B cell (primary cell): Measurements from ENCODE around the gene HMX2. TPM values are rescaled to one million over a fixed set of nuclear protein-coding genes. Genes with fewer than 3 reads are reported as not detected.

Source experiments
- ATAC-seq: fragments of 200-7000 bp; cut with Tn5 transposase; one replicate; pipeline ENCODE4 v1.10.0; 2021; ENCODE audit warnings: low read depth, mild to moderate bottlenecking, moderate number of reproducible peaks, moderate library complexity
- CTCF ChIA-PET: fragments of 350-600 bp; sonication (Branson Sonifier 250); formaldehyde crosslinking; loops from one replicate; lab custom pipeline; 2021; ENCODE audit warnings: antibody characterized with exemption, inconsistent platforms; lab: Charles Lee
- POLR2A ChIA-PET: fragments of 350-600 bp; sonication (Branson Sonifier 250); formaldehyde crosslinking; loops from one replicate; lab custom pipeline; 2021; ENCODE audit warnings: antibody characterized with exemption; lab: Charles Lee
- DNase-seq: peaks from one replicate; pipeline ENCODE4 v3.0.0; 2013
- H2AFZ ChIP-seq: 2 replicates; pipeline ENCODE4 v1.6.1; 2012; ENCODE audit warnings: mild to moderate bottlenecking, low read depth, low read length; ENCODE audit not compliant: insufficient read depth, poor library complexity, severe bottlenecking
- H3K27ac ChIP-seq, 2 donors: 1 replicate in 1 of 2; 2 replicates in 1 of 2; pipeline ENCODE4 v1.5.1; 2012 to 2013; ENCODE audit warnings: low read length in 2 of 2, mild to moderate bottlenecking in 2 of 2, moderate library complexity in 1 of 2
- H3K27me3 ChIP-seq, 4 experiments: fragments of 200-600 bp in 1 of 4; sonication (generic) in 1 of 4; replicated peaks in 1 of 4; 1 replicate in 2 of 4; 2 replicates in 2 of 4; pipeline versions ENCODE4 v1.6.1 to v1.7.0; 2013 to 2016; ENCODE audit warnings: low read length in 3 of 4, mild to moderate bottlenecking in 2 of 4, mixed read lengths in 1 of 4, moderate library complexity in 1 of 4; ENCODE audit not compliant: insufficient read depth in 4 of 4, control insufficient read depth in 3 of 4; ENCODE audit errors: control extremely low read depth in 1 of 4
- H3K36me3 ChIP-seq, 2 experiments: replicated peaks in 1 of 2; 1 replicate in 1 of 2; 2 replicates in 1 of 2; pipeline versions ENCODE4 v1.6.1 to v1.7.1; 2013; ENCODE audit warnings: low read length in 1 of 2; ENCODE audit not compliant: insufficient read depth in 2 of 2, control insufficient read depth in 1 of 2; ENCODE audit errors: control extremely low read depth in 1 of 2, extremely low read depth in 1 of 2
- H3K4me1 ChIP-seq, 2 donors: fragments of 200-600 bp in 1 of 2; sonication (generic) in 1 of 2; 1 replicate in 1 of 2; 2 replicates in 1 of 2; pipeline versions ENCODE4 v1.5.1 to v1.6.1; 2013 to 2017; ENCODE audit warnings: low read length in 2 of 2; ENCODE audit not compliant: control insufficient read depth in 2 of 2, insufficient read depth in 2 of 2
- H3K4me2 ChIP-seq: replicated peaks from 2 replicates; pipeline ENCODE3; 2012; ENCODE audit warnings: mild to moderate bottlenecking, low read depth, low read length; ENCODE audit not compliant: poor library complexity, severe bottlenecking
- H3K4me3 ChIP-seq, 5 experiments: fragments of 200-600 bp in 1 of 5; sonication (generic) in 1 of 5; 1 replicate in 3 of 5; 2 replicates in 2 of 5; pipeline versions ENCODE4 v1.5.1 to v1.7.0; 2011 to 2016; ENCODE audit warnings: low read length in 4 of 5, mild to moderate bottlenecking in 4 of 5, low read depth in 2 of 5, control low read depth in 1 of 5, moderate library complexity in 1 of 5; ENCODE audit not compliant: insufficient read depth in 1 of 5; ENCODE audit errors: control extremely low read depth in 1 of 5, extremely low read depth in 1 of 5
- H3K79me2 ChIP-seq: fragments of 200-600 bp; sonication (generic); one replicate; pipeline ENCODE4 v1.6.0; 2016; ENCODE audit warnings: low read length; ENCODE audit not compliant: control insufficient read depth, insufficient read depth
- H3K9ac ChIP-seq: fragments of 200-600 bp; sonication (generic); 2 replicates; pipeline ENCODE4 v1.6.1; 2017; ENCODE audit warnings: mild to moderate bottlenecking, low read length, moderate library complexity
- H3K9me3 ChIP-seq, 3 donors: one replicate each; pipeline versions ENCODE4 v1.6.1 to v1.7.1; 2013; ENCODE audit warnings: low read length in 2 of 3; ENCODE audit not compliant: control insufficient read depth in 2 of 3, insufficient read depth in 1 of 3; ENCODE audit errors: control extremely low read depth in 1 of 3
- H4K20me1 ChIP-seq: 2 replicates; pipeline ENCODE4 v1.6.0; 2012; ENCODE audit warnings: mild to moderate bottlenecking, low read length; ENCODE audit not compliant: insufficient read depth, control insufficient read depth, poor library complexity, severe bottlenecking
- H3K27ac Mint-ChIP-seq: one replicate; pipeline ENCODE4 v1.8.0; 2021; ENCODE audit warnings: mixed read lengths
- H3K27me3 Mint-ChIP-seq: one replicate; pipeline ENCODE4 v1.8.0; 2021; ENCODE audit warnings: mixed read lengths
- H3K4me1 Mint-ChIP-seq: one replicate; pipeline ENCODE4 v1.8.0; 2021; ENCODE audit warnings: mixed read lengths
- H3K4me3 Mint-ChIP-seq: one replicate; pipeline ENCODE4 v1.8.0; 2021; ENCODE audit warnings: mixed read lengths
- H3K9me3 Mint-ChIP-seq: one replicate; pipeline ENCODE4 v1.8.0; 2022; ENCODE audit warnings: mixed read lengths; ENCODE audit not compliant: insufficient read depth
- EZH2 ChIP-seq: IDR thresholded peaks from 2 replicates; pipeline ENCODE4 v1.6.1; 2012; ENCODE audit warnings: borderline replicate concordance, low read depth, mild to moderate bottlenecking, moderate library complexity, low read length; ENCODE audit not compliant: insufficient read depth, poor library complexity, severe bottlenecking
- WGBS: methylation state at CpG from one replicate; pipeline ENCODE4 v1.1.5; 2013; ENCODE audit warnings: missing lambda C conversion rate; ENCODE audit not compliant: insufficient coverage; 5-methylcytosine and 5-hydroxymethylcytosine counted together
- intact Hi-C: fragments of 100-400 bp; cut with micrococcal nuclease; formaldehyde crosslinking; loops from one replicate; pipeline ENCODE4 v1.10.0; 2022
- polyA plus RNA-seq: library from polyadenylated mRNA; depleted of rRNA; stranded (reverse); fragments of >200 nt; gene quantifications from 2 replicates; pipeline ENCODE4 v1.2.3, GENCODE V29; 2012
- total RNA-seq, 2 donors: library from RNA; stranded (reverse); fragments of 120-200 nt in 1 of 2; gene quantifications; 1 replicate in 1 of 2; 2 replicates in 1 of 2; pipeline versions ENCODE4 v1.2.3 to v1.2.4, GENCODE V29; 2013 to 2022
- TF ChIP-seq, protein P1 (sequence below): fragments of 200-600 bp; IDR thresholded peaks from one replicate; pipeline ENCODE4 v1.8.0; 2022; ENCODE audit warnings: antibody characterized with exemption, mild to moderate bottlenecking

The HMX2 gene
- total and polyA plus RNA-seq, 2 donors (not counting 1 experiment from before 2014, with no cell fraction given) = not detected

DNA sequence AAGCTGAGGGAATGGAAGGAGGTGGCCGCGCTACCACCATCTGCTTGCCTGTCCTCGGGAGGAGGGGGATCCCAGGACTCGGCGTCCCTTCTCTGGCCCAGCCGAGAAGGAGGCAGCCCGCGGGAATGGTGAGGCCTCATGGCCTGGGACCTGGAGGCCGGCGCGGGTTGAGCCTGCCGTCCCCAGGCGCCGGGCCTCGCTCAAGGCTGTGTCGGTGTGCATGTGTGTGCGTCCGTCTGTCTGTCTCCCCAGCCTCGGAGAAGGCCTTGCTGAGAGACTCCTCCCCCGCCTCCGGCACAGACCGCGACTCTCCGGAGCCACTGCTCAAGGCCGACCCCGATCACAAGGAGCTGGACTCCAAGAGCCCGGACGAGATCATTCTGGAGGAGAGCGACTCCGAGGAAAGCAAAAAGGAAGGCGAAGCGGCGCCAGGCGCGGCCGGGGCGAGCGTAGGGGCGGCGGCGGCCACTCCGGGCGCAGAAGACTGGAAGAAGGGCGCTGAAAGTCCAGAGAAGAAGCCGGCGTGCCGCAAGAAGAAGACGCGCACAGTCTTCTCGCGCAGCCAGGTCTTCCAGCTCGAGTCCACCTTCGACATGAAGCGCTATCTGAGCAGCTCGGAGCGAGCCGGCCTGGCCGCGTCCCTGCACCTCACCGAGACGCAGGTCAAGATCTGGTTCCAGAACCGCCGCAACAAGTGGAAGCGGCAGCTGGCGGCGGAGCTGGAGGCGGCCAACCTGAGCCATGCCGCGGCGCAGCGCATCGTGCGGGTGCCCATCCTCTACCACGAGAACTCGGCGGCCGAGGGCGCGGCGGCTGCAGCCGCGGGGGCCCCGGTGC is 10.9 kb upstream of the HMX2 start:
- H3K4me3 ChIP-seq = peak overlapping the region in 1 of 5 experiments; percentile 8

More for the DNA sequence above, 10.9 kb upstream of the HMX2 start:
- Histone ChIP-seq H4K20me1 (no peaks in the 10 kb centered on the region), H3K9ac (peak overlapping the region; percentile 21), H3K27ac (no peak overlapping the region), H3K4me1 (peaks cover 58 to 84% of the 10 kb centered on the region in 2 donors), H3K36me3 (no peaks in the 10 kb centered on the region), H3K9me3 (peaks cover 7 to 80% (median 32%) of the 10 kb centered on the region in 3 donors), H2AFZ (peak overlapping the region; percentile 32), H3K79me2 (no peaks in the 10 kb centered on the region), H3K4me2 (peak overlapping the region; percentile 83), H3K27me3 (peaks cover 6 to 98% (median 74%) of the 10 kb centered on the region in 4 experiments)
- no peak for ATAC-seq
- Mint-ChIP-seq H3K27ac (peak overlapping the region; percentile 87), H3K9me3 (no peaks in the 10 kb centered on the region), H3K27me3 (peaks cover 64% of the 10 kb centered on the region), H3K4me3 (peak overlapping the region; percentile 83), H3K4me1 (peaks cover 39% of the 10 kb centered on the region)
- intact Hi-C loops = no loop called here
- TF ChIP-seq, protein P1, sequence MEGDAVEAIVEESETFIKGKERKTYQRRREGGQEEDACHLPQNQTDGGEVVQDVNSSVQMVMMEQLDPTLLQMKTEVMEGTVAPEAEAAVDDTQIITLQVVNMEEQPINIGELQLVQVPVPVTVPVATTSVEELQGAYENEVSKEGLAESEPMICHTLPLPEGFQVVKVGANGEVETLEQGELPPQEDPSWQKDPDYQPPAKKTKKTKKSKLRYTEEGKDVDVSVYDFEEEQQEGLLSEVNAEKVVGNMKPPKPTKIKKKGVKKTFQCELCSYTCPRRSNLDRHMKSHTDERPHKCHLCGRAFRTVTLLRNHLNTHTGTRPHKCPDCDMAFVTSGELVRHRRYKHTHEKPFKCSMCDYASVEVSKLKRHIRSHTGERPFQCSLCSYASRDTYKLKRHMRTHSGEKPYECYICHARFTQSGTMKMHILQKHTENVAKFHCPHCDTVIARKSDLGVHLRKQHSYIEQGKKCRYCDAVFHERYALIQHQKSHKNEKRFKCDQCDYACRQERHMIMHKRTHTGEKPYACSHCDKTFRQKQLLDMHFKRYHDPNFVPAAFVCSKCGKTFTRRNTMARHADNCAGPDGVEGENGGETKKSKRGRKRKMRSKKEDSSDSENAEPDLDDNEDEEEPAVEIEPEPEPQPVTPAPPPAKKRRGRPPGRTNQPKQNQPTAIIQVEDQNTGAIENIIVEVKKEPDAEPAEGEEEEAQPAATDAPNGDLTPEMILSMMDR = no peak
- TF ChIP-seq EZH2 = peak; percentile 34
- WGBS = 8% methylated on average over 82 of the region's 83 CpGs
- ChIA-PET POLR2A (interaction anchor here (0.5 kb wide), 1 partner anchor 16 kb away, joined by 4 read pairs; no protein-coding TSS in a partner anchor), CTCF (no interaction called here)
- DNase-seq = peak; percentile 66
